ENCODE results near the gene MAPKAP1. TPM values are rescaled to one million over a fixed set of nuclear protein-coding genes. Genes with fewer than 3 reads are reported as not detected.

MAPKAP1 gene
- total and polyA plus RNA-seq, 2 experiments from 2014 or later = 68.4 to 98.5 TPM

DNA sequence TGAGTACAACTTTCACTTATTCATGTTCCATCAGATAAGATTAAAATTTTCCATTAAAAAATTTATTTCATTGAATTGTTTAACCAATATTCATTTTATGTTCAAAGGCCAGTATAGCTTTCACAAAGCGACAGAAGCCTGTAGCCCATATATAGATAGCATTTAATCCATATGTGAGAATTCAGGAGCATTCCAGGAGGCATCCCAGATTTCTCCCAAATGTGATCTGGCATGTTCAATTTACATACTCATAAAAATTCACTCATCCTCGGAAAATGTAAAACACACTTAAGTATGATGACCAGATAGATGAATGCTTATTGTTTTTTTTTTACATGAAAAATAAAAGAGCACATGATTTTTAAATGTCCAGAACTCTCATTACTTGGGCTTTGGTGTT, 141.9 kb downstream of the MAPKAP1 start:
- Histone ChIP-seq H3K27me3 (ENCODE audit: insufficient read depth) (no peaks in the 10 kb centered on the region), H2AFZ (no peak overlapping the region), H3K27ac (ENCODE audit: low read depth) (no peak overlapping the region), H3K4me1 (ENCODE audit: insufficient read depth) (no peaks in the 10 kb centered on the region), H3K9me2 (ENCODE audit: insufficient read depth) (no peaks in the 10 kb centered on the region), H3K79me2 (replicated peaks; ENCODE audit: insufficient read depth) (no peaks in the 10 kb centered on the region; the same call in none of the 2 replicates), H3K4me2 (no peak overlapping the region), H3K4me3 (no peak overlapping the region), H3K36me3 (ENCODE audit: insufficient read depth) (no peaks in the 10 kb centered on the region), H3F3A (replicated peaks; ENCODE audit: low read depth) (no peaks in the 10 kb centered on the region), H4K20me1 (replicated peaks; ENCODE audit: insufficient read depth) (0 out of 2 replicates have a peak, but pooled peaks cover 5% of the 10 kb centered on the region)
- Mint-ChIP-seq H3K4me1 (peaks cover 8% of the 10 kb centered on the region; the same call in 2 of the 3 replicates), H3K27me3 (ENCODE audit: insufficient read depth, low read depth, poor library complexity) (no peaks in the 10 kb centered on the region), H3K9me3 (peaks cover 4% of the 10 kb centered on the region), H3K4me3 (no peak overlapping the region), H3K27ac (no peak overlapping the region), H3K36me3 (ENCODE audit: low read depth) (peaks cover 4% of the 10 kb centered on the region)
- TF ChIP-seq NANOG (IDR thresholded peaks at IDR 0.05; ENCODE audit: borderline replicate concordance) = no peak
- TF ChIP-seq, protein P1, sequence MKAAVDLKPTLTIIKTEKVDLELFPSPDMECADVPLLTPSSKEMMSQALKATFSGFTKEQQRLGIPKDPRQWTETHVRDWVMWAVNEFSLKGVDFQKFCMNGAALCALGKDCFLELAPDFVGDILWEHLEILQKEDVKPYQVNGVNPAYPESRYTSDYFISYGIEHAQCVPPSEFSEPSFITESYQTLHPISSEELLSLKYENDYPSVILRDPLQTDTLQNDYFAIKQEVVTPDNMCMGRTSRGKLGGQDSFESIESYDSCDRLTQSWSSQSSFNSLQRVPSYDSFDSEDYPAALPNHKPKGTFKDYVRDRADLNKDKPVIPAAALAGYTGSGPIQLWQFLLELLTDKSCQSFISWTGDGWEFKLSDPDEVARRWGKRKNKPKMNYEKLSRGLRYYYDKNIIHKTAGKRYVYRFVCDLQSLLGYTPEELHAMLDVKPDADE (IDR thresholded peaks at IDR 0.05) = no peak
- TF ChIP-seq, protein P2, sequence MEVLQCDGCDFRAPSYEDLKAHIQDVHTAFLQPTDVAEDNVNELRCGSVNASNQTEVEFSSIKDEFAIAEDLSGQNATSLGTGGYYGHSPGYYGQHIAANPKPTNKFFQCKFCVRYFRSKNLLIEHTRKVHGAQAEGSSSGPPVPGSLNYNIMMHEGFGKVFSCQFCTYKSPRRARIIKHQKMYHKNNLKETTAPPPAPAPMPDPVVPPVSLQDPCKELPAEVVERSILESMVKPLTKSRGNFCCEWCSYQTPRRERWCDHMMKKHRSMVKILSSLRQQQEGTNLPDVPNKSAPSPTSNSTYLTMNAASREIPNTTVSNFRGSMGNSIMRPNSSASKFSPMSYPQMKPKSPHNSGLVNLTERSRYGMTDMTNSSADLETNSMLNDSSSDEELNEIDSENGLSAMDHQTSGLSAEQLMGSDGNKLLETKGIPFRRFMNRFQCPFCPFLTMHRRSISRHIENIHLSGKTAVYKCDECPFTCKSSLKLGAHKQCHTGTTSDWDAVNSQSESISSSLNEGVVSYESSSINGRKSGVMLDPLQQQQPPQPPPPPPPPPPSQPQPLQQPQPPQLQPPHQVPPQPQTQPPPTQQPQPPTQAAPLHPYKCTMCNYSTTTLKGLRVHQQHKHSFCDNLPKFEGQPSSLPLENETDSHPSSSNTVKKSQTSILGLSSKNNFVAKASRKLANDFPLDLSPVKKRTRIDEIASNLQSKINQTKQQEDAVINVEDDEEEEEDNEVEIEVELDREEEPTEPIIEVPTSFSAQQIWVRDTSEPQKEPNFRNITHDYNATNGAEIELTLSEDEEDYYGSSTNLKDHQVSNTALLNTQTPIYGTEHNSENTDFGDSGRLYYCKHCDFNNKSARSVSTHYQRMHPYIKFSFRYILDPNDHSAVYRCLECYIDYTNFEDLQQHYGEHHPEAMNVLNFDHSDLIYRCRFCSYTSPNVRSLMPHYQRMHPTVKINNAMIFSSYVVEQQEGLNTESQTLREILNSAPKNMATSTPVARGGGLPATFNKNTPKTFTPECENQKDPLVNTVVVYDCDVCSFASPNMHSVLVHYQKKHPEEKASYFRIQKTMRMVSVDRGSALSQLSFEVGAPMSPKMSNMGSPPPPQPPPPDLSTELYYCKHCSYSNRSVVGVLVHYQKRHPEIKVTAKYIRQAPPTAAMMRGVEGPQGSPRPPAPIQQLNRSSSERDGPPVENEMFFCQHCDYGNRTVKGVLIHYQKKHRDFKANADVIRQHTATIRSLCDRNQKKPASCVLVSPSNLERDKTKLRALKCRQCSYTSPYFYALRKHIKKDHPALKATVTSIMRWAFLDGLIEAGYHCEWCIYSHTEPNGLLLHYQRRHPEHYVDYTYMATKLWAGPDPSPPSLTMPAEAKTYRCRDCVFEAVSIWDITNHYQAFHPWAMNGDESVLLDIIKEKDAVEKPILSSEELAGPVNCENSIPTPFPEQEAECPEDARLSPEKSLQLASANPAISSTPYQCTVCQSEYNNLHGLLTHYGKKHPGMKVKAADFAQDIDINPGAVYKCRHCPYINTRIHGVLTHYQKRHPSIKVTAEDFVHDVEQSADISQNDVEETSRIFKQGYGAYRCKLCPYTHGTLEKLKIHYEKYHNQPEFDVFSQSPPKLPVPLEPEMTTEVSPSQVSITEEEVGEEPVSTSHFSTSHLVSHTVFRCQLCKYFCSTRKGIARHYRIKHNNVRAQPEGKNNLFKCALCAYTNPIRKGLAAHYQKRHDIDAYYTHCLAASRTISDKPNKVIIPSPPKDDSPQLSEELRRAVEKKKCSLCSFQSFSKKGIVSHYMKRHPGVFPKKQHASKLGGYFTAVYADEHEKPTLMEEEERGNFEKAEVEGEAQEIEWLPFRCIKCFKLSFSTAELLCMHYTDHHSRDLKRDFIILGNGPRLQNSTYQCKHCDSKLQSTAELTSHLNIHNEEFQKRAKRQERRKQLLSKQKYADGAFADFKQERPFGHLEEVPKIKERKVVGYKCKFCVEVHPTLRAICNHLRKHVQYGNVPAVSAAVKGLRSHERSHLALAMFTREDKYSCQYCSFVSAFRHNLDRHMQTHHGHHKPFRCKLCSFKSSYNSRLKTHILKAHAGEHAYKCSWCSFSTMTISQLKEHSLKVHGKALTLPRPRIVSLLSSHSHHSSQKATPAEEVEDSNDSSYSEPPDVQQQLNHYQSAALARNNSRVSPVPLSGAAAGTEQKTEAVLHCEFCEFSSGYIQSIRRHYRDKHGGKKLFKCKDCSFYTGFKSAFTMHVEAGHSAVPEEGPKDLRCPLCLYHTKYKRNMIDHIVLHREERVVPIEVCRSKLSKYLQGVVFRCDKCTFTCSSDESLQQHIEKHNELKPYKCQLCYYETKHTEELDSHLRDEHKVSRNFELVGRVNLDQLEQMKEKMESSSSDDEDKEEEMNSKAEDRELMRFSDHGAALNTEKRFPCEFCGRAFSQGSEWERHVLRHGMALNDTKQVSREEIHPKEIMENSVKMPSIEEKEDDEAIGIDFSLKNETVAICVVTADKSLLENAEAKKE (CRISPR knock-in tag; IDR thresholded peaks at IDR 0.05) = no peak
- no peak for TF ChIP-seq ZNF114 (CRISPR knock-in tag; IDR thresholded peaks at IDR 0.05)
- TF ChIP-seq, protein P3, sequence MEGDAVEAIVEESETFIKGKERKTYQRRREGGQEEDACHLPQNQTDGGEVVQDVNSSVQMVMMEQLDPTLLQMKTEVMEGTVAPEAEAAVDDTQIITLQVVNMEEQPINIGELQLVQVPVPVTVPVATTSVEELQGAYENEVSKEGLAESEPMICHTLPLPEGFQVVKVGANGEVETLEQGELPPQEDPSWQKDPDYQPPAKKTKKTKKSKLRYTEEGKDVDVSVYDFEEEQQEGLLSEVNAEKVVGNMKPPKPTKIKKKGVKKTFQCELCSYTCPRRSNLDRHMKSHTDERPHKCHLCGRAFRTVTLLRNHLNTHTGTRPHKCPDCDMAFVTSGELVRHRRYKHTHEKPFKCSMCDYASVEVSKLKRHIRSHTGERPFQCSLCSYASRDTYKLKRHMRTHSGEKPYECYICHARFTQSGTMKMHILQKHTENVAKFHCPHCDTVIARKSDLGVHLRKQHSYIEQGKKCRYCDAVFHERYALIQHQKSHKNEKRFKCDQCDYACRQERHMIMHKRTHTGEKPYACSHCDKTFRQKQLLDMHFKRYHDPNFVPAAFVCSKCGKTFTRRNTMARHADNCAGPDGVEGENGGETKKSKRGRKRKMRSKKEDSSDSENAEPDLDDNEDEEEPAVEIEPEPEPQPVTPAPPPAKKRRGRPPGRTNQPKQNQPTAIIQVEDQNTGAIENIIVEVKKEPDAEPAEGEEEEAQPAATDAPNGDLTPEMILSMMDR (conservative IDR thresholded peaks at IDR 0.05; ENCODE audit: low read depth in 2 of 2) = no peak
- no peak for TF ChIP-seq STAT1 (IDR thresholded peaks at IDR 0.05; ENCODE audit: unreplicated experiment)
- TF ChIP-seq, protein P4, sequence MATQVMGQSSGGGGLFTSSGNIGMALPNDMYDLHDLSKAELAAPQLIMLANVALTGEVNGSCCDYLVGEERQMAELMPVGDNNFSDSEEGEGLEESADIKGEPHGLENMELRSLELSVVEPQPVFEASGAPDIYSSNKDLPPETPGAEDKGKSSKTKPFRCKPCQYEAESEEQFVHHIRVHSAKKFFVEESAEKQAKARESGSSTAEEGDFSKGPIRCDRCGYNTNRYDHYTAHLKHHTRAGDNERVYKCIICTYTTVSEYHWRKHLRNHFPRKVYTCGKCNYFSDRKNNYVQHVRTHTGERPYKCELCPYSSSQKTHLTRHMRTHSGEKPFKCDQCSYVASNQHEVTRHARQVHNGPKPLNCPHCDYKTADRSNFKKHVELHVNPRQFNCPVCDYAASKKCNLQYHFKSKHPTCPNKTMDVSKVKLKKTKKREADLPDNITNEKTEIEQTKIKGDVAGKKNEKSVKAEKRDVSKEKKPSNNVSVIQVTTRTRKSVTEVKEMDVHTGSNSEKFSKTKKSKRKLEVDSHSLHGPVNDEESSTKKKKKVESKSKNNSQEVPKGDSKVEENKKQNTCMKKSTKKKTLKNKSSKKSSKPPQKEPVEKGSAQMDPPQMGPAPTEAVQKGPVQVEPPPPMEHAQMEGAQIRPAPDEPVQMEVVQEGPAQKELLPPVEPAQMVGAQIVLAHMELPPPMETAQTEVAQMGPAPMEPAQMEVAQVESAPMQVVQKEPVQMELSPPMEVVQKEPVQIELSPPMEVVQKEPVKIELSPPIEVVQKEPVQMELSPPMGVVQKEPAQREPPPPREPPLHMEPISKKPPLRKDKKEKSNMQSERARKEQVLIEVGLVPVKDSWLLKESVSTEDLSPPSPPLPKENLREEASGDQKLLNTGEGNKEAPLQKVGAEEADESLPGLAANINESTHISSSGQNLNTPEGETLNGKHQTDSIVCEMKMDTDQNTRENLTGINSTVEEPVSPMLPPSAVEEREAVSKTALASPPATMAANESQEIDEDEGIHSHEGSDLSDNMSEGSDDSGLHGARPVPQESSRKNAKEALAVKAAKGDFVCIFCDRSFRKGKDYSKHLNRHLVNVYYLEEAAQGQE (IDR thresholded peaks at IDR 0.05; ENCODE audit: unreplicated experiment) = no peak
- ATAC-seq (no peak), DNase-seq (ENCODE audit: low spot score) (no peak)

Data from GM23338 (cell line).